Neural cell (in vitro differentiated cells): ENCODE measurements around the gene ABAT. TPM values are rescaled to one million over a fixed set of nuclear protein-coding genes. Genes with fewer than 3 reads are reported as not detected.

ENCODE experiments used
- H2AFZ ChIP-seq: fragments of 200-600, 300-800 bp; sonication (generic), shearing (Covaris generic); 2 replicates; pipeline ENCODE4 v1.6.0; 2014; ENCODE audit warnings: low read depth, mild to moderate bottlenecking, antibody characterized with exemption, low read length, moderate library complexity
- H3F3A ChIP-seq: fragments of 200-600 bp; shearing (Covaris generic); 2 replicates; pipeline ENCODE4 v1.6.1; 2016; ENCODE audit warnings: mild to moderate bottlenecking, moderate library complexity, mixed read lengths, antibody characterized with exemption, low read length; ENCODE audit not compliant: insufficient read depth, poor library complexity, severe bottlenecking
- H3K27ac ChIP-seq: fragments of 200-600, 300-800 bp; sonication (generic), shearing (Covaris generic); 2 replicates; pipeline ENCODE4 v1.5.1; 2014; ENCODE audit warnings: mild to moderate bottlenecking, low read length, moderate library complexity
- H3K27me3 ChIP-seq: fragments of 300-800, 200-600 bp; sonication (generic), shearing (Covaris generic); 2 replicates; pipeline ENCODE4 v1.6.0; 2014; ENCODE audit warnings: mild to moderate bottlenecking, low read depth, low read length, moderate library complexity; ENCODE audit not compliant: insufficient read depth
- H3K36me3 ChIP-seq: fragments of 300-800, 200-600 bp; sonication (generic), shearing (Covaris generic); 2 replicates; pipeline ENCODE4 v1.5.1; 2014; ENCODE audit warnings: mild to moderate bottlenecking, antibody characterized with exemption, low read length, moderate library complexity; ENCODE audit not compliant: insufficient read depth
- H3K4me2 ChIP-seq: fragments of 300-800, 200-600 bp; sonication (generic), shearing (Covaris generic); 2 replicates; pipeline ENCODE4 v1.6.0; 2014; ENCODE audit warnings: mild to moderate bottlenecking, low read length
- H3K4me3 ChIP-seq: fragments of 300-800, 200-600 bp; sonication (generic), shearing (Covaris generic); 2 replicates; pipeline ENCODE4 v1.5.1; 2014; ENCODE audit warnings: mild to moderate bottlenecking, low read length, moderate library complexity
- H3K79me2 ChIP-seq: fragments of 200-600 bp; shearing (Covaris generic); replicated peaks from 2 replicates; pipeline ENCODE4 v1.6.0; 2014; ENCODE audit warnings: mild to moderate bottlenecking, low read length, moderate library complexity; ENCODE audit not compliant: insufficient read depth
- H3K9ac ChIP-seq: fragments of 300-800, 200-600 bp; sonication (generic), shearing (Covaris generic); 2 replicates; pipeline ENCODE4 v1.6.1; 2016; ENCODE audit warnings: mild to moderate bottlenecking, low read length, mixed read lengths
- H3K9me2 ChIP-seq: fragments of 200-600 bp; shearing (Covaris generic); 2 replicates; pipeline ENCODE4 v1.6.1; 2016; ENCODE audit warnings: mild to moderate bottlenecking, low read length, mixed read lengths; ENCODE audit not compliant: insufficient read depth
- H3K9me3 ChIP-seq: fragments of 200-600, 300-800 bp; sonication (generic), shearing (Covaris generic); 2 replicates; pipeline ENCODE4 v1.6.1; 2016; ENCODE audit warnings: mild to moderate bottlenecking, mixed run types, low read length, moderate library complexity, mixed read lengths
- H4K20me1 ChIP-seq: fragments of 200-600 bp; shearing (Covaris generic); 2 replicates; pipeline ENCODE4 v1.6.1; 2016; ENCODE audit warnings: mild to moderate bottlenecking, mixed run types; ENCODE audit not compliant: insufficient read depth
- EP300 ChIP-seq: fragments of 450-650 bp; conservative IDR thresholded peaks from 2 replicates; pipeline ENCODE4 v1.6.1; 2014; ENCODE audit warnings: antibody characterized with exemption, mild to moderate bottlenecking, moderate library complexity; ENCODE audit not compliant: poor library complexity, severe bottlenecking
- EZH2 ChIP-seq: fragments of 200-600, 300-800 bp; shearing (Covaris generic), sonication (generic); IDR thresholded peaks from 2 replicates; pipeline ENCODE4 v1.6.1; 2014; ENCODE audit warnings: antibody characterized with exemption, low read length, borderline replicate concordance, mild to moderate bottlenecking; ENCODE audit not compliant: insufficient read depth, poor library complexity, severe bottlenecking
- MXI1 ChIP-seq: fragments of 450-650 bp; conservative IDR thresholded peaks from 2 replicates; pipeline ENCODE4 v1.6.1; 2014; ENCODE audit warnings: antibody characterized with exemption, mild to moderate bottlenecking; ENCODE audit not compliant: poor library complexity, severe bottlenecking
- POLR2AphosphoS5 ChIP-seq: IDR thresholded peaks from 2 replicates; pipeline ENCODE4 v1.6.1; 2012
- RAD21 ChIP-seq: fragments of 450-650 bp; conservative IDR thresholded peaks from 2 replicates; pipeline ENCODE4 v1.6.1; 2014; ENCODE audit warnings: antibody characterized with exemption, mild to moderate bottlenecking, moderate library complexity
- SMC3 ChIP-seq: fragments of 450-650 bp; conservative IDR thresholded peaks from 2 replicates; pipeline ENCODE4 v1.6.1; 2014; ENCODE audit warnings: antibody characterized with exemption, mild to moderate bottlenecking, moderate library complexity; ENCODE audit not compliant: poor library complexity
- TAF1 ChIP-seq: IDR thresholded peaks from 2 replicates; pipeline ENCODE4 v1.6.1; 2012; ENCODE audit warnings: low read depth
- polyA plus RNA-seq: library from polyadenylated mRNA; depleted of rRNA; stranded (reverse); fragments of >200 nt; gene quantifications from 2 replicates; pipeline ENCODE4 v1.2.3, GENCODE V29; 2014
- TF ChIP-seq, protein P1 (sequence below): fragments of 450-650 bp; IDR thresholded peaks from 2 replicates; pipeline ENCODE4 v1.5.1; 2014; ENCODE audit warnings: antibody characterized with exemption, mild to moderate bottlenecking, moderate library complexity; ENCODE audit not compliant: poor library complexity, severe bottlenecking
- TF ChIP-seq, protein P2 (sequence below): IDR thresholded peaks from 2 replicates; pipeline ENCODE4 v1.6.1; 2012; ENCODE audit warnings: borderline replicate concordance

The ABAT gene
- polyA plus RNA-seq, 1 donor from 2014 or later = 125 TPM

- H4K20me1 ChIP-seq = no peaks in the 10 kb centered on the region
- no peak overlapping the region for H2AFZ ChIP-seq
- H3K9me2 ChIP-seq = no peaks in the 10 kb centered on the region
- H3K9ac ChIP-seq = peak overlapping the region; percentile 52
- H3K27me3 ChIP-seq = no peaks in the 10 kb centered on the region
- H3K4me3 ChIP-seq = peak overlapping the region; percentile 12
- no peaks in the 10 kb centered on the region for H3F3A ChIP-seq
- H3K4me2 ChIP-seq = no peak overlapping the region
- peak overlapping the region; percentile 41 for H3K27ac ChIP-seq
- TF ChIP-seq RAD21 = no peak
- TF ChIP-seq, protein P1, sequence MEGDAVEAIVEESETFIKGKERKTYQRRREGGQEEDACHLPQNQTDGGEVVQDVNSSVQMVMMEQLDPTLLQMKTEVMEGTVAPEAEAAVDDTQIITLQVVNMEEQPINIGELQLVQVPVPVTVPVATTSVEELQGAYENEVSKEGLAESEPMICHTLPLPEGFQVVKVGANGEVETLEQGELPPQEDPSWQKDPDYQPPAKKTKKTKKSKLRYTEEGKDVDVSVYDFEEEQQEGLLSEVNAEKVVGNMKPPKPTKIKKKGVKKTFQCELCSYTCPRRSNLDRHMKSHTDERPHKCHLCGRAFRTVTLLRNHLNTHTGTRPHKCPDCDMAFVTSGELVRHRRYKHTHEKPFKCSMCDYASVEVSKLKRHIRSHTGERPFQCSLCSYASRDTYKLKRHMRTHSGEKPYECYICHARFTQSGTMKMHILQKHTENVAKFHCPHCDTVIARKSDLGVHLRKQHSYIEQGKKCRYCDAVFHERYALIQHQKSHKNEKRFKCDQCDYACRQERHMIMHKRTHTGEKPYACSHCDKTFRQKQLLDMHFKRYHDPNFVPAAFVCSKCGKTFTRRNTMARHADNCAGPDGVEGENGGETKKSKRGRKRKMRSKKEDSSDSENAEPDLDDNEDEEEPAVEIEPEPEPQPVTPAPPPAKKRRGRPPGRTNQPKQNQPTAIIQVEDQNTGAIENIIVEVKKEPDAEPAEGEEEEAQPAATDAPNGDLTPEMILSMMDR = no peak
- no peak for TF ChIP-seq MXI1
- no peak for TF ChIP-seq POLR2AphosphoS5
- no peak for TF ChIP-seq EZH2
- TF ChIP-seq SMC3 = no peak
- no peak for TF ChIP-seq EP300
- TF ChIP-seq, protein P2, sequence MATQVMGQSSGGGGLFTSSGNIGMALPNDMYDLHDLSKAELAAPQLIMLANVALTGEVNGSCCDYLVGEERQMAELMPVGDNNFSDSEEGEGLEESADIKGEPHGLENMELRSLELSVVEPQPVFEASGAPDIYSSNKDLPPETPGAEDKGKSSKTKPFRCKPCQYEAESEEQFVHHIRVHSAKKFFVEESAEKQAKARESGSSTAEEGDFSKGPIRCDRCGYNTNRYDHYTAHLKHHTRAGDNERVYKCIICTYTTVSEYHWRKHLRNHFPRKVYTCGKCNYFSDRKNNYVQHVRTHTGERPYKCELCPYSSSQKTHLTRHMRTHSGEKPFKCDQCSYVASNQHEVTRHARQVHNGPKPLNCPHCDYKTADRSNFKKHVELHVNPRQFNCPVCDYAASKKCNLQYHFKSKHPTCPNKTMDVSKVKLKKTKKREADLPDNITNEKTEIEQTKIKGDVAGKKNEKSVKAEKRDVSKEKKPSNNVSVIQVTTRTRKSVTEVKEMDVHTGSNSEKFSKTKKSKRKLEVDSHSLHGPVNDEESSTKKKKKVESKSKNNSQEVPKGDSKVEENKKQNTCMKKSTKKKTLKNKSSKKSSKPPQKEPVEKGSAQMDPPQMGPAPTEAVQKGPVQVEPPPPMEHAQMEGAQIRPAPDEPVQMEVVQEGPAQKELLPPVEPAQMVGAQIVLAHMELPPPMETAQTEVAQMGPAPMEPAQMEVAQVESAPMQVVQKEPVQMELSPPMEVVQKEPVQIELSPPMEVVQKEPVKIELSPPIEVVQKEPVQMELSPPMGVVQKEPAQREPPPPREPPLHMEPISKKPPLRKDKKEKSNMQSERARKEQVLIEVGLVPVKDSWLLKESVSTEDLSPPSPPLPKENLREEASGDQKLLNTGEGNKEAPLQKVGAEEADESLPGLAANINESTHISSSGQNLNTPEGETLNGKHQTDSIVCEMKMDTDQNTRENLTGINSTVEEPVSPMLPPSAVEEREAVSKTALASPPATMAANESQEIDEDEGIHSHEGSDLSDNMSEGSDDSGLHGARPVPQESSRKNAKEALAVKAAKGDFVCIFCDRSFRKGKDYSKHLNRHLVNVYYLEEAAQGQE = no peak
- no peak for TF ChIP-seq TAF1
- no peaks in the 10 kb centered on the region for H3K9me3 ChIP-seq
- H3K36me3 ChIP-seq = no peaks in the 10 kb centered on the region
- no peaks in the 10 kb centered on the region for H3K79me2 ChIP-seq
Observed at GRCh38 chr16:8831871-8832716, 157.7 kb downstream of the ABAT start.

DNA sequence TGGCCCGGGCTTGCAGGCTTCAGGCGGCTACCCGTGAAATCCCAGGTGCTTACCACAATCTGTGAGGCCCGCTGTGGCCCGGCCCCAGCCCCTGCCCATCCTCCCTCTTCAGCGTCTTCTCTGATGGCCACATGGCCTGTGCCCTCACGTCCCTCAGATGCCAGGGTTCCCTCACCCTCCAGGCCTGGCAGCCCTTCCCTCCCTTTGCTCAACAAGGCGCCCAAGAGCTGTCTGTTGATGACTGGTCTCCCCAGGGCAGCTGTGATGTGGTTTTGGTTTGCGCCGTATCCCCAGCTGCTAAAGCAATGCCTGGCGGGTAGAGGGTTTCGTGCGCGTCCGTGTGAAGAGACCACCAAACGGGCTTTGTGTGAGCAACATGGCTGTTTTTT lies 158.3 kb downstream of the ABAT start:
- Histone ChIP-seq H3K27me3 (no peaks in the 10 kb centered on the region), H3K9me2 (no peaks in the 10 kb centered on the region), H3K4me2 (no peak overlapping the region), H3K9ac (no peak overlapping the region), H3K36me3 (no peaks in the 10 kb centered on the region), H3F3A (no peaks in the 10 kb centered on the region), H3K9me3 (no peaks in the 10 kb centered on the region), H2AFZ (no peak overlapping the region), H4K20me1 (no peaks in the 10 kb centered on the region), H3K4me3 (no peak overlapping the region), H3K79me2 (no peaks in the 10 kb centered on the region), H3K27ac (peak overlapping the region; percentile 41)
- TF ChIP-seq EP300 = no peak
- TF ChIP-seq EZH2 = no peak
- no peak for TF ChIP-seq MXI1
- TF ChIP-seq, protein P1 = no peak
- no peak for TF ChIP-seq POLR2AphosphoS5
- no peak for TF ChIP-seq SMC3
- TF ChIP-seq TAF1 = no peak
- TF ChIP-seq, protein P2 = no peak
- TF ChIP-seq RAD21 = no peak
